ENCODE measurements around the gene KLHL5.

DNA sequence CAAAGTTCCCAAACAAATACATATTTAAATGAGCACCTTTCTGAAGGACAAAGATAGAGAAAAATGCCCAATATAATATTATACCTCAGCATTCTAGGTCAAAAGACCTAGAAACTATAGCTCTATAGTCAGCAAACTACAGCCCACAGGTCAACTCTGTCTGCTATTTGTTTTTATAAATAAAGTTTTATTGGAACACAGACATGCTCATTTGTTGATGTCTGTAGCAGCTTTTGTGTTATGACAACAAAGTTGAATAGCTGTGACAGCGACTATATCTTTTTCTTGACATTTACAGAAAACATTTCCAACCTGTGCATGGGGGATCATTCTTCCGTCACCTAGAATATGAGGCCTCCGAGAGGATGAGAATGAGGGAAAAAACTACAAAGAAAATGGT is 71.6 kb downstream of the KLHL5 start:
- TF ChIP-seq, protein P1, sequence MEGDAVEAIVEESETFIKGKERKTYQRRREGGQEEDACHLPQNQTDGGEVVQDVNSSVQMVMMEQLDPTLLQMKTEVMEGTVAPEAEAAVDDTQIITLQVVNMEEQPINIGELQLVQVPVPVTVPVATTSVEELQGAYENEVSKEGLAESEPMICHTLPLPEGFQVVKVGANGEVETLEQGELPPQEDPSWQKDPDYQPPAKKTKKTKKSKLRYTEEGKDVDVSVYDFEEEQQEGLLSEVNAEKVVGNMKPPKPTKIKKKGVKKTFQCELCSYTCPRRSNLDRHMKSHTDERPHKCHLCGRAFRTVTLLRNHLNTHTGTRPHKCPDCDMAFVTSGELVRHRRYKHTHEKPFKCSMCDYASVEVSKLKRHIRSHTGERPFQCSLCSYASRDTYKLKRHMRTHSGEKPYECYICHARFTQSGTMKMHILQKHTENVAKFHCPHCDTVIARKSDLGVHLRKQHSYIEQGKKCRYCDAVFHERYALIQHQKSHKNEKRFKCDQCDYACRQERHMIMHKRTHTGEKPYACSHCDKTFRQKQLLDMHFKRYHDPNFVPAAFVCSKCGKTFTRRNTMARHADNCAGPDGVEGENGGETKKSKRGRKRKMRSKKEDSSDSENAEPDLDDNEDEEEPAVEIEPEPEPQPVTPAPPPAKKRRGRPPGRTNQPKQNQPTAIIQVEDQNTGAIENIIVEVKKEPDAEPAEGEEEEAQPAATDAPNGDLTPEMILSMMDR (IDR thresholded peaks at IDR 0.05; ENCODE audit: insufficient read depth, low read length, poor library complexity, severe bottlenecking) = no peak
- TF ChIP-seq EZH2phosphoT487 (conservative IDR thresholded peaks at IDR 0.05; ENCODE audit: low read length) = no peak
